A673 (cell line): ENCODE results near the gene IFT57.

Source experiments
- CTCF ChIP-seq: fragments of 300-800, 200-600 bp; sonication (generic); conservative IDR thresholded peaks from 2 replicates; pipeline ENCODE4 v1.5.1; 2017; ENCODE audit warnings: low read depth, mild to moderate bottlenecking, antibody characterized with exemption, low read length, moderate library complexity, mixed read lengths
- EZH2 ChIP-seq: fragments of 200-600 bp; sonication (generic); IDR thresholded peaks from 2 replicates; pipeline ENCODE4 v1.6.1; 2017; ENCODE audit warnings: borderline replicate concordance, low read depth, mild to moderate bottlenecking, mixed read lengths, antibody characterized with exemption, low read length; ENCODE audit not compliant: poor library complexity, severe bottlenecking

DNA sequence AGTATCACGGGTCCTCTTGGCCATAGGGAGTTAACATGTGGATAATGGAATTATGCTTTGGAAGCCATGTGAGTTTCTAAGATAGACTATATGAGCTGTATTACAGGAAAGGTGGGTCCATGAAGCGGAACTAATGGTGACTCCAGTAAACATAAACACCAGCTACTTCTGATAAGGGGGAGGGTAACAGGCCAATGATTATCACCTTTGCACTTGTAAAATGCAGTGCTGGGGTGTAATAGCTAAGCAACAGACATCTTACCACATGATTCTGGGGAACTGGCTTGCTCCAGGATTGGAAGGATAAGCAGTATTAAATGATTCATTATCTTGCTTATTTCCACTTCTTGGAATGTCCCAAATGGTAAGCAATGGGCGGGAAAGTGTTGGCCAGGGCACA, 70.0 kb downstream of the IFT57 start:
- TF ChIP-seq CTCF (no peak), EZH2 (no peak)
